Measurements from ENCODE around the gene MFSD6L. TPM values are rescaled to one million over a fixed set of nuclear protein-coding genes. Genes with fewer than 3 reads are reported as not detected.

Gene MFSD6L
- total and polyA plus RNA-seq, 10 of the 15 experiments (the other 5 are each of a cell fraction or from before 2014, with no cell fraction given), result 0.39 to 3.1 (median 1.1) TPM

DNA sequence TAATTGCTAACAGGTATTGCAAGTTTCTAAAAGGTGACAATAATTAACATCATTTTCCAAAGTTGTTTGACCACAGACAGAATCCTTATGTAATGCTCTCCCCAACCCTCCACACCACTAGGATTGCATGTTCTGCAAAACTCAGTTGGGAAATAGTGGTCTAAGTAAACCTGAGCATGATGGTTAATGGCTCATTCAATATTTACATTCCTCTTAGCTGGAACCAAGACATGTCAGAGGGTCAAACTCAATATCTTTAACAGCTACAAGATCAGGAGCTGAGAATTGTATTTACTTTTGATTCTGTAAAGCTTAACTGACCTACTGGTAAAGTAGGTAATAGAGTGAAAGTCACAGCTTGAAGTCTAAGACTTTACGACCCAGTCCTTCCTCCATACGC, 10.2 kb downstream of the MFSD6L start (continued):
- TF ChIP-seq NR2C2 (IDR thresholded peaks at IDR 0.05; ENCODE audit: borderline replicate concordance, control insufficient read depth, insufficient read length, low read depth) (no peak), KLF5 (IDR thresholded peaks at IDR 0.05; ENCODE audit: partially characterized antibody) (no peak), IKZF1 (conservative IDR thresholded peaks at IDR 0.05) (no peak), RB1 (IDR thresholded peaks at IDR 0.05; ENCODE audit: borderline replicate concordance) (no peak), SMAD1 (IDR thresholded peaks at IDR 0.05; ENCODE audit: low read depth, partially characterized antibody) (no peak), DPF2 (IDR thresholded peaks at IDR 0.05) (no peak), CHD4 (IDR thresholded peaks at IDR 0.05) (no peak), ZNF274 (IDR thresholded peaks at IDR 0.05; ENCODE audit: insufficient read depth, insufficient read length) (no peak), TBL1XR1 (IDR thresholded peaks at IDR 0.05; ENCODE audit: low read depth, low read length) (no peak)
- TF ChIP-seq, protein P1, sequence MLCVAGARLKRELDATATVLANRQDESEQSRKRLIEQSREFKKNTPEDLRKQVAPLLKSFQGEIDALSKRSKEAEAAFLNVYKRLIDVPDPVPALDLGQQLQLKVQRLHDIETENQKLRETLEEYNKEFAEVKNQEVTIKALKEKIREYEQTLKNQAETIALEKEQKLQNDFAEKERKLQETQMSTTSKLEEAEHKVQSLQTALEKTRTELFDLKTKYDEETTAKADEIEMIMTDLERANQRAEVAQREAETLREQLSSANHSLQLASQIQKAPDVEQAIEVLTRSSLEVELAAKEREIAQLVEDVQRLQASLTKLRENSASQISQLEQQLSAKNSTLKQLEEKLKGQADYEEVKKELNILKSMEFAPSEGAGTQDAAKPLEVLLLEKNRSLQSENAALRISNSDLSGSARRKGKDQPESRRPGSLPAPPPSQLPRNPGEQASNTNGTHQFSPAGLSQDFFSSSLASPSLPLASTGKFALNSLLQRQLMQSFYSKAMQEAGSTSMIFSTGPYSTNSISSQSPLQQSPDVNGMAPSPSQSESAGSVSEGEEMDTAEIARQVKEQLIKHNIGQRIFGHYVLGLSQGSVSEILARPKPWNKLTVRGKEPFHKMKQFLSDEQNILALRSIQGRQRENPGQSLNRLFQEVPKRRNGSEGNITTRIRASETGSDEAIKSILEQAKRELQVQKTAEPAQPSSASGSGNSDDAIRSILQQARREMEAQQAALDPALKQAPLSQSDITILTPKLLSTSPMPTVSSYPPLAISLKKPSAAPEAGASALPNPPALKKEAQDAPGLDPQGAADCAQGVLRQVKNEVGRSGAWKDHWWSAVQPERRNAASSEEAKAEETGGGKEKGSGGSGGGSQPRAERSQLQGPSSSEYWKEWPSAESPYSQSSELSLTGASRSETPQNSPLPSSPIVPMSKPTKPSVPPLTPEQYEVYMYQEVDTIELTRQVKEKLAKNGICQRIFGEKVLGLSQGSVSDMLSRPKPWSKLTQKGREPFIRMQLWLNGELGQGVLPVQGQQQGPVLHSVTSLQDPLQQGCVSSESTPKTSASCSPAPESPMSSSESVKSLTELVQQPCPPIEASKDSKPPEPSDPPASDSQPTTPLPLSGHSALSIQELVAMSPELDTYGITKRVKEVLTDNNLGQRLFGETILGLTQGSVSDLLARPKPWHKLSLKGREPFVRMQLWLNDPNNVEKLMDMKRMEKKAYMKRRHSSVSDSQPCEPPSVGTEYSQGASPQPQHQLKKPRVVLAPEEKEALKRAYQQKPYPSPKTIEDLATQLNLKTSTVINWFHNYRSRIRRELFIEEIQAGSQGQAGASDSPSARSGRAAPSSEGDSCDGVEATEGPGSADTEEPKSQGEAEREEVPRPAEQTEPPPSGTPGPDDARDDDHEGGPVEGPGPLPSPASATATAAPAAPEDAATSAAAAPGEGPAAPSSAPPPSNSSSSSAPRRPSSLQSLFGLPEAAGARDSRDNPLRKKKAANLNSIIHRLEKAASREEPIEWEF (IDR thresholded peaks at IDR 0.05; ENCODE audit: insufficient replicate concordance, low read depth, low read length), result no peak
- TF ChIP-seq, protein P2, sequence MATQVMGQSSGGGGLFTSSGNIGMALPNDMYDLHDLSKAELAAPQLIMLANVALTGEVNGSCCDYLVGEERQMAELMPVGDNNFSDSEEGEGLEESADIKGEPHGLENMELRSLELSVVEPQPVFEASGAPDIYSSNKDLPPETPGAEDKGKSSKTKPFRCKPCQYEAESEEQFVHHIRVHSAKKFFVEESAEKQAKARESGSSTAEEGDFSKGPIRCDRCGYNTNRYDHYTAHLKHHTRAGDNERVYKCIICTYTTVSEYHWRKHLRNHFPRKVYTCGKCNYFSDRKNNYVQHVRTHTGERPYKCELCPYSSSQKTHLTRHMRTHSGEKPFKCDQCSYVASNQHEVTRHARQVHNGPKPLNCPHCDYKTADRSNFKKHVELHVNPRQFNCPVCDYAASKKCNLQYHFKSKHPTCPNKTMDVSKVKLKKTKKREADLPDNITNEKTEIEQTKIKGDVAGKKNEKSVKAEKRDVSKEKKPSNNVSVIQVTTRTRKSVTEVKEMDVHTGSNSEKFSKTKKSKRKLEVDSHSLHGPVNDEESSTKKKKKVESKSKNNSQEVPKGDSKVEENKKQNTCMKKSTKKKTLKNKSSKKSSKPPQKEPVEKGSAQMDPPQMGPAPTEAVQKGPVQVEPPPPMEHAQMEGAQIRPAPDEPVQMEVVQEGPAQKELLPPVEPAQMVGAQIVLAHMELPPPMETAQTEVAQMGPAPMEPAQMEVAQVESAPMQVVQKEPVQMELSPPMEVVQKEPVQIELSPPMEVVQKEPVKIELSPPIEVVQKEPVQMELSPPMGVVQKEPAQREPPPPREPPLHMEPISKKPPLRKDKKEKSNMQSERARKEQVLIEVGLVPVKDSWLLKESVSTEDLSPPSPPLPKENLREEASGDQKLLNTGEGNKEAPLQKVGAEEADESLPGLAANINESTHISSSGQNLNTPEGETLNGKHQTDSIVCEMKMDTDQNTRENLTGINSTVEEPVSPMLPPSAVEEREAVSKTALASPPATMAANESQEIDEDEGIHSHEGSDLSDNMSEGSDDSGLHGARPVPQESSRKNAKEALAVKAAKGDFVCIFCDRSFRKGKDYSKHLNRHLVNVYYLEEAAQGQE (IDR thresholded peaks at IDR 0.05; ENCODE audit: low read depth, low read length), result no peak
- TF ChIP-seq, protein P3, sequence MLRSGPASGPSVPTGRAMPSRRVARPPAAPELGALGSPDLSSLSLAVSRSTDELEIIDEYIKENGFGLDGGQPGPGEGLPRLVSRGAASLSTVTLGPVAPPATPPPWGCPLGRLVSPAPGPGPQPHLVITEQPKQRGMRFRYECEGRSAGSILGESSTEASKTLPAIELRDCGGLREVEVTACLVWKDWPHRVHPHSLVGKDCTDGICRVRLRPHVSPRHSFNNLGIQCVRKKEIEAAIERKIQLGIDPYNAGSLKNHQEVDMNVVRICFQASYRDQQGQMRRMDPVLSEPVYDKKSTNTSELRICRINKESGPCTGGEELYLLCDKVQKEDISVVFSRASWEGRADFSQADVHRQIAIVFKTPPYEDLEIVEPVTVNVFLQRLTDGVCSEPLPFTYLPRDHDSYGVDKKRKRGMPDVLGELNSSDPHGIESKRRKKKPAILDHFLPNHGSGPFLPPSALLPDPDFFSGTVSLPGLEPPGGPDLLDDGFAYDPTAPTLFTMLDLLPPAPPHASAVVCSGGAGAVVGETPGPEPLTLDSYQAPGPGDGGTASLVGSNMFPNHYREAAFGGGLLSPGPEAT (IDR thresholded peaks at IDR 0.05; ENCODE audit: low read depth), result no peak
